IPS-18a (cell line): ENCODE measurements around the gene PCBP1.
"Not testable (repeated sequence)": the region's sequence is repeated elsewhere in the genome, so short reads cannot be mapped to it uniquely, and the experiment has no call there.

Experiments
- H3K27ac ChIP-seq: one replicate; pipeline ENCODE4 v1.5.1; 2013; ENCODE audit warnings: low read length
- H3K27me3 ChIP-seq: one replicate; pipeline ENCODE4 v1.6.1; 2013; ENCODE audit warnings: mild to moderate bottlenecking, low read length; ENCODE audit not compliant: control insufficient read depth, insufficient read depth
- H3K36me3 ChIP-seq: one replicate; pipeline ENCODE4 v1.6.1; 2013; ENCODE audit warnings: low read depth, low read length; ENCODE audit not compliant: control insufficient read depth
- H3K4me1 ChIP-seq: one replicate; pipeline ENCODE4 v1.6.1; 2013; ENCODE audit warnings: low read depth, low read length; ENCODE audit not compliant: control insufficient read depth
- H3K4me3 ChIP-seq: one replicate; pipeline ENCODE4 v1.5.1; 2013; ENCODE audit warnings: low read length
- H3K9ac ChIP-seq: one replicate; pipeline ENCODE4 v1.6.1; 2013; ENCODE audit warnings: mild to moderate bottlenecking, low read length, moderate library complexity
- H3K9me3 ChIP-seq: one replicate; pipeline ENCODE4 v1.6.1; 2013; ENCODE audit warnings: low read depth, low read length; ENCODE audit not compliant: control insufficient read depth

The PCBP1 gene

DNA sequence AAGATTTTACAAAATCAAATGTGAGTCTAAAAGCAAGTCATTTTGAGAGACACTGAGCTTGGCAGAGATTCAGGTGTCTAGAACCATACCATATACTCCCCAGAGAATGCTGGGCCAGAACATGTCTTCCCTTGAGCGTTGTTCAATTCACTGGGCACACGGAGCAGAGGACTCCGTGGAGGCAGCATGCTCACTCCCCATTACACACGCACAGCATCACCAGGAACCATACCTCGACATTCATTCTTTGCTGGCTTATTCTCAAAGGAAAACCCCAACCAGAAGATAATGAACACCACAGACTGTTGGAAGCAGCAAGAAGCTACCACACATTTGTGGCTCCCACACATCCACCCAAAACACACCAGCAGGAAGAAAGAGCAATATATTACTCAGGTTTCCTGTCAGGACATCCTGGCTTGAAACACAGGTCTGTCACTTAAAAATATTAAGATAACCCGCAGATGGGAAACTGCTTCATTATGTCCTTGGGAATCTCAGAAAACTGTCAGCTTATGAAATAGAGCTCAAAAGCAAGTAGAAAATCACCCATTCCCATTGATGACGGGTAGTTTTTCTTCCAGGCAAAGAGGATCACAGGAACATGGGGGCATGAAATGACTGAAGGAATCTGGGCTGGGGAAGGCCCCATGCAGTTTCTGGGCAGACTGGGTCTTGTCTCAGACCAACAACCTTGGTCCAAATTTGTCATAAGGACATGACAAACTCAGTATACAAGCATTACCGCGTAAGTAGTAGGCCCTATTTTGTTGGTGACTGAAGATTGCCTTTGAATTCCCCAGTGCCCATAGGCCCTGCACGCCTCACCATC lies 46.4 kb downstream of the PCBP1 start:
- Histone ChIP-seq H3K9ac (no peak overlapping the region), H3K27ac (no peak overlapping the region), H3K4me1 (peaks cover 14% of the 10 kb centered on the region), H3K36me3 (no peaks in the 10 kb centered on the region), H3K9me3 (no peaks in the 10 kb centered on the region), H3K27me3 (no peaks in the 10 kb centered on the region), H3K4me3 (no peak overlapping the region)

DNA sequence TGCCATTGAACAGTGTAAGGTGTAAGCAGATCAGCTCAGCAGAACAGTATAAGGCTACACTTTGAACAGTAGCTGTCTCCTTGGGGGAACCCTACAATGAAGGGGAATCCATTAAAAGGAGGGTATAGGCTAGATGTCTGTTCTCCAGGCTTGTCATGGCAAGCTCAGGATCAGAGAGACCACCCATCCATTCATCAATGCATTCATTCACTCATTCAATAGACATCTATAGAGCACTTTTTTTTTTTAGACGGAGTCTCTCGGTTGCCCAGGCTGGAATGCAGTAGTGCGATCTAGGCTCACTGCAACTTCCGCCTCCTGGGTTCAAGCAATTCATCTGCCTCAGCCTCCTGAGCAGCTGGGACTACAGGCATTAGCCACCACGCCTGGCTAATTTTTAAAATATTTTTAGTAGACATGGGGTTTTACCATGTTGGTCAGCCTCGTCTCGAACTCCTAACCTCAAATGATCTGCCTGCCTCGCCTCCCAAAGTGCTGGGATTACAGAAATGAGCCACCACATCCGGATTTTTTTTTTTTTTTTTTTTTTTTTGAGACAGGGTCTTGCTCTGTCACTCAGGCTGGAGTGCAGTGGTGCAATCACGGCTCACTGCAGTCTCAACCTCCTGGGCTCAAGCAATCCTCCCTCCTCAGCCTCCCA lies 47.2 kb downstream of the PCBP1 start:
- H3K4me1 ChIP-seq = peaks cover 14% of the 10 kb centered on the region
- H3K4me3 ChIP-seq, H3K9me3 ChIP-seq, H3K36me3 ChIP-seq, H3K9ac ChIP-seq, H3K27ac ChIP-seq, H3K27me3 ChIP-seq: not testable (repeated sequence)
